OCI-LY3 (cell line): Measurements from ENCODE around the gene NRXN2.

Experiments
- H2AFZ ChIP-seq: fragments of 200-600, 300-600 bp; shearing (Covaris generic); 2 replicates; pipeline ENCODE4 v1.6.0; 2014; ENCODE audit warnings: antibody characterized with exemption, low read depth, low read length
- H3K27ac ChIP-seq: fragments of 200-600, 300-600 bp; sonication (generic); 2 replicates; pipeline ENCODE4 v1.5.1; 2014; ENCODE audit warnings: mild to moderate bottlenecking, low read length, moderate library complexity, mixed read lengths
- H3K27me3 ChIP-seq: fragments of 200-600, 300-600 bp; sonication (generic); 2 replicates; pipeline ENCODE4 v1.6.1; 2014; ENCODE audit warnings: low read depth, low read length, mixed read lengths
- H3K36me3 ChIP-seq: fragments of 200-600, 300-600 bp; sonication (generic); replicated peaks from 2 replicates; pipeline ENCODE3; 2014; ENCODE audit warnings: low read depth, low read length, mixed read lengths
- H3K4me1 ChIP-seq: fragments of 300-600, 200-600 bp; sonication (generic); 2 replicates; pipeline ENCODE4 v1.6.1; 2014; ENCODE audit warnings: low read length, mixed read lengths
- H3K4me2 ChIP-seq: fragments of 200-600, 300-600 bp; sonication (generic); 2 replicates; pipeline ENCODE4 v1.6.1; 2014; ENCODE audit warnings: low read length, mixed read lengths
- H3K4me3 ChIP-seq: fragments of 300-600, 200-600 bp; sonication (generic); 2 replicates; pipeline ENCODE4 v1.5.1; 2014; ENCODE audit warnings: antibody characterized with exemption, mild to moderate bottlenecking, low read length, moderate library complexity
- H3K79me2 ChIP-seq: fragments of 300-600, 200-600 bp; shearing (Covaris generic); 2 replicates; pipeline ENCODE4 v1.6.1; 2014; ENCODE audit warnings: mild to moderate bottlenecking, low read length, mixed read lengths
- H3K9ac ChIP-seq: fragments of 300-600, 200-600 bp; shearing (Covaris generic); 2 replicates; pipeline ENCODE4 v1.6.0; 2014; ENCODE audit warnings: mild to moderate bottlenecking, low read length, moderate library complexity
- H3K9me3 ChIP-seq: fragments of 200-600, 300-600 bp; shearing (Covaris generic); 2 replicates; pipeline ENCODE4 v1.6.1; 2014; ENCODE audit warnings: low read length, mixed read lengths; ENCODE audit not compliant: insufficient read depth
- H4K20me1 ChIP-seq: fragments of 200-600, 300-600 bp; sonication (generic); 2 replicates; pipeline ENCODE4 v1.6.1; 2016; ENCODE audit warnings: low read length, mixed read lengths; ENCODE audit not compliant: insufficient read depth
- CTCF ChIP-seq: fragments of 200-600, 300-600 bp; sonication (generic); IDR thresholded peaks from 2 replicates; pipeline ENCODE4 v1.5.1; 2014; ENCODE audit warnings: antibody characterized with exemption, low read length, low read depth
- EZH2phosphoT487 ChIP-seq: fragments of 200-600 bp; shearing (Covaris generic); IDR thresholded peaks from 2 replicates; pipeline ENCODE4 v1.6.1; 2018; ENCODE audit warnings: antibody characterized with exemption, mixed run types, low read depth

NRXN2 gene

DNA sequence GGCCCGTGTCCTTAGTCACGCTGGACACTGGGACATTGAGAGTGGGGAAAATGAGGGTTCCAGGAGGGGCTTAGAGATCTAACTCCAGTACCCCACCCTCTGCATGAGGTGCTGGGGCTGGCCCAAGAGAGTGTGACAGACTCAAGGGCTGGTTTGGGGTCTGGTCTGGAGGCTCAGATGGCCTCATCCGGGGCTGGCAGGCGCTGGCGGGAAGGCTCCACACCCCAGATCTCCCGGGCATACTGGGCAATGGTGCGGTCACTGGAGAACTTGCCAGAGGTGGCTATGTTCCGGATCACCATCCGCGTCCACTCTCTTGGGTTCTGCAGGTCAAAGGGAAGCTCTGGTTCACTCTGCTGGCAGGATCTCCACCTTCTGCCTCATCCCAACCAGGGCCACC, 23.5 kb upstream of the NRXN2 start:
- TF ChIP-seq EZH2phosphoT487 (no peak), CTCF (no peak)
- peak overlapping the region; percentile 69; the same call in 1 of the 2 replicates for H2AFZ ChIP-seq
- no peaks in the 10 kb centered on the region for H3K9me3 ChIP-seq
- peaks cover 43% of the 10 kb centered on the region for H3K4me1 ChIP-seq
- no peak overlapping the region for H3K27ac ChIP-seq
- H4K20me1 ChIP-seq: no peaks in the 10 kb centered on the region
- peaks cover 3% of the 10 kb centered on the region for H3K36me3 ChIP-seq
- peak overlapping the region; percentile 87 for H3K4me2 ChIP-seq
- peak overlapping the region; percentile 93; the same call in 1 of the 2 replicates for H3K9ac ChIP-seq
- no peaks in the 10 kb centered on the region for H3K27me3 ChIP-seq
- H3K4me3 ChIP-seq: peak overlapping the region; percentile 84
- H3K79me2 ChIP-seq: no peaks in the 10 kb centered on the region

DNA sequence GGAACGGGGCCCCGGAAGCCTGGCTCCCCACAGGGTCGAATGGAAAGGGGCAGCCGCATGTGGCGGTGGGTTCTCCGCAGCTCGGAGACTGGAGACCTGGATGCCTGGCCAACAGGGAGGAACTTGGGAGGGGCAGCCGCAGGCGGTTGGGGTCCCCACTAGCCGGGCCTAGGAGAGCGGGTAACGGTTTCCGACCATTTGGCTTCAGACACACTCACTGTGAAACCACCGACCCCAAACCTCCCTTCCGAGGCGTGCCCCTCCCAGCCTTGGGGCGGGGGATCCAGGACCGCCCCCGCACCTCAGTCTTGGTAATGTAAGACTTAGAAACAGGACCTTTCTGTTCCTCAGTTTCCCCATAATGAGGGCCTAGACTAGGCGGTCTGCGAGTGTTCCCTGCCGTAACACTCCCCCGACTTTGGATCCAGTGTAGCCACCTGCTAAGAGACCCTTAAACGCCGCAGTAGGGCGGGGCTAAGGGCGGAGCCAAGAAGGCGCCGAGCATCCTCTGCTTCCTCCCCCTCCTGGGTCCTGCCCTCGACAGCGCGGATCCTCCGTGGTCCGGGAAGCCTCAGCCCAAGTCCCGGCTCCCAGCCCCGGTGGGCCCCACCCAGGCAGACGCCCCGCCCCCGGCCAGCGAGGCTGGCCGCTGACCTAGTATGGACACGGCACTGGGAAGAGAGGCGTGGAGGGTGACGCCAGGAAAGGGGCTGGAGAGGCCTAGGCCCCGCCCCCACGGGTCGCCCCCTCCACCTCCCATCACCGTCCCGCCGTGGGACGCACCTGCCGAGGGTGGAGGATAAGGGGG, 22.7 kb upstream of the NRXN2 start:
- Histone ChIP-seq H3K79me2 (no peaks in the 10 kb centered on the region), H3K4me3 (peak overlapping the region; percentile 84), H2AFZ (peak overlapping the region; percentile 69), H3K9ac (peak overlapping the region; percentile 93), H3K27me3 (no peaks in the 10 kb centered on the region), H3K4me1 (peaks cover 42% of the 10 kb centered on the region), H3K4me2 (peak overlapping the region; percentile 87), H3K27ac (peak overlapping the region; percentile 74), H4K20me1 (no peaks in the 10 kb centered on the region), H3K9me3 (no peaks in the 10 kb centered on the region), H3K36me3 (peaks cover 3% of the 10 kb centered on the region)
- no peak for TF ChIP-seq EZH2phosphoT487
- TF ChIP-seq CTCF: no peak

DNA sequence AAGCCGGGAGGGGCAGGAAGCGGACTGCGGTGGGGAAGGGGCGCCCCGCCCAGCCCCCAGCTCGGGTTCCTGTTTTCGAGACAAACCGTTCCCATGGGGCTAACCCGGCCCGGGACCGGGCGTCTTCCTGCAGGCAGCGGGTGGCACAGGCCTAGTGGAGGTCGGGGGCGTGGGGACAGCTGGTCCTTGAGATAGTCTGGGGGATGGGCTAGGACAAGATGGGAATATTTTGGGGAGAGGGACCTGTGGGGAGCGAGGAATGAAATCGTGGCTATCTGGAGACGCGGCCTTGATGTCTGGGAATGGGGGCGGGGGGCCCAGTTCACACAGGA, 22.2 kb upstream of the NRXN2 start:
- H3K27me3 ChIP-seq: no peaks in the 10 kb centered on the region
- no peak for TF ChIP-seq CTCF
- TF ChIP-seq EZH2phosphoT487: no peak
- H4K20me1 ChIP-seq: no peaks in the 10 kb centered on the region
- H3K36me3 ChIP-seq: peaks cover 1% of the 10 kb centered on the region
- peaks cover 36% of the 10 kb centered on the region for H3K4me1 ChIP-seq
- H3K4me2 ChIP-seq: peak overlapping the region; percentile 87
- H3K9me3 ChIP-seq: no peaks in the 10 kb centered on the region
- peak overlapping the region; percentile 84 for H3K4me3 ChIP-seq
- H3K27ac ChIP-seq: peak overlapping the region; percentile 74
- H2AFZ ChIP-seq: no peak overlapping the region
- H3K9ac ChIP-seq: peak overlapping the region; percentile 93
- H3K79me2 ChIP-seq: no peaks in the 10 kb centered on the region

- TF ChIP-seq CTCF (no peak), EZH2phosphoT487 (no peak)
- Histone ChIP-seq H3K9ac (peak overlapping the region; percentile 93), H3K4me1 (peaks cover 31% of the 10 kb centered on the region), H2AFZ (no peak overlapping the region; the same call in 1 of the 2 replicates), H3K4me3 (peak overlapping the region; percentile 84), H3K27ac (peak overlapping the region; percentile 74), H3K4me2 (peak overlapping the region; percentile 99), H3K27me3 (no peaks in the 10 kb centered on the region), H3K36me3 (no peaks in the 10 kb centered on the region), H3K79me2 (no peaks in the 10 kb centered on the region), H3K9me3 (no peaks in the 10 kb centered on the region), H4K20me1 (no peaks in the 10 kb centered on the region)
Observed at GRCh38 chr11:64744544-64745188, 21.7 kb upstream of the NRXN2 start.
